GM18505 (cell line): Measurements from ENCODE around the gene MAVS.

ENCODE experiments used
- ATAC-seq: cut with Tn5 transposase; IDR thresholded peaks from one replicate; pipeline ENCODE4 v1.9.1; 2021; ENCODE audit not compliant: unreplicated experiment
- POLR2A ChIP-seq: IDR thresholded peaks from 4 replicates; pipeline ENCODE4 v1.6.1; 2011; ENCODE audit warnings: borderline replicate concordance; ENCODE audit not compliant: insufficient read depth, insufficient read length; ENCODE audit errors: extremely low read depth

The MAVS gene

GRCh38 chr20:3925113-3925695 is 78.6 kb downstream of the MAVS start:
- ATAC-seq: no peak
- TF ChIP-seq POLR2A: no peak
